GM12801 (cell line): ENCODE data around the gene TTLL13.

ENCODE experiments used
- CTCF ChIP-seq: IDR thresholded peaks from one replicate; pipeline ENCODE4 v1.5.1; 2011; ENCODE audit warnings: control low read depth; ENCODE audit not compliant: insufficient read length; ENCODE audit errors: extremely low read depth

The TTLL13 gene

GRCh38 chr15:90205050-90205848 is 44.1 kb upstream of the TTLL13 start:
- TF ChIP-seq CTCF = no peak

GRCh38 chr15:90205886-90206285 is 43.5 kb upstream of the TTLL13 start:
- no peak for TF ChIP-seq CTCF

DNA sequence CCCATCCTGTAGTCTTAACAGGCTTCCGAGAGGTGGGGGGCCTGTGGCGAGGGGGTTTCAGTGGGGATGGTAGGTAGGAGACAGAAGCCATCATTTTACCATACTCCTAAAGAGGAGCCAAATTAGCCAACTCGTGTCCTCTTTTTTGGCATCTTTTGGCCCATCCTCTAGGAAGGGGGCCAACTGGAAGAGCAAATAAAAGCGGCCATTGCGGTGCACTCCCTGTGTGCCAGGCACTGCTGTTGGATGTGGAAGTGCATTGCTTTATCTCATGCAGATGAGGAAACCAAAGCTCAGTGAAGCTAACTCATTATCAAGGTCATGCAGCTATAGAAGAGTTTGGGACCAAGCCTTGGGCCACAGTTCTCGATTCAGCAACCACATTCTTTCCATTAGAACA is 42.1 kb upstream of the TTLL13 start:
- TF ChIP-seq CTCF = no peak

DNA sequence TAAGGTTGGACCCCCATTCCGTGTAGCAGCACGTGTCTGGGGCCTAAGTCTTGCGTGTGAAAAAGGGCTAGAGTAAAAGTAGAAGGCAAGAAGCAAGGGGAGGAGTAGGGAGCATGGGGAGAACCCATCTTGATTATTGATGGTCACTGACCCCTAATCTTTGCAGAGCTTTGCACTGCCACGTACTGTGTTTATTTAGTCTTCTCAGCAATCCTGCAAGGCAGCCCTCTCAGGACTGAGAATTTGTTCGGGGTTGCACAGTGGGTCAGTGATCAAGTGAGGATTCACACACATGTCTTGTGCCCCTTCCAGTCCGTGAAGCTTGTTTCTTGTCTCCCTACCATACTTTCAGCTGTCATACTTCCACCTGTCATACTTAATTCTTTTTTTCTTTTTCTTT is 41.0 kb upstream of the TTLL13 start:
- no peak for TF ChIP-seq CTCF

DNA sequence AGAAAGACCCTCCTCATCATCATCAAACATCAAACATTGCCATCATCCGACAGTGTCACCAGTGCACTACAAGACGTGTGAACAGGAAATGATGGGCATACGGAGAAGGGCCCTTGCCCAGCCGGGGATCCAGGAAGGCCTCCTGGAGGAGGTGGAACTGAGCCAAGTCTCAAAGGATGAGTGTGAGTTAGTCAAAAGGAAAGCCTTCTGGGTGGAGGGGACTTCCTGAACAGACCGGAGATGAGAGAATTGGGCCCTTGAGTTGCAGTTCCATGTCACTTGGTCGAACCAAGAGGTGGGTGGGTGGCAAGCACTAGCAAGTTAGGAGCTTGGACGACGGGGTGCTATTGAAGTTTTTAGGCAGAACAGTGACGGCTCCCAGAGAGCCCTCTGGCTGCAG is 39.8 kb upstream of the TTLL13 start:
- no peak for TF ChIP-seq CTCF

- no peak for TF ChIP-seq CTCF
These were observed 38.8 kb upstream of the TTLL13 start for GRCh38 chr15:90210593-90210992.

DNA sequence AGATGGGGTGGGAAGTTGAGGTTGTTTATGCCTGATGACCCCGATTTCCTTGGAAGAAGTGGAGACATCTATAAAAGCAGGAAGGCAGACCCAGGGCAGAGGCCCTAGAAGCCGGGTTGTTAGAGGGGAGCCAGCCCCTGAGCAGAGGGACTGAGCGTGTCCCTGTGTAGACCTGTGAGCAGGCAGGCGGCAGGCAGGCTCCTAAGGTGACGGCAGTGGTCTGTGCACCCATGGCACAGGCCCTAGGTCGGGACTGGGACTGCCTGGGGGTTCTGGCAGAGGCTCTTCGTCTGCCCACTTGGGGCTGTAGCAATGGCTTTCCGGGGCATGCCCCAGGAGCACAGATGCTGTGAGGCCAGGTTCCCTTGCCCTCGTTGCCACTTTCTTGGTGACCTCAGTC is 38.3 kb upstream of the TTLL13 start:
- no peak for TF ChIP-seq CTCF
